SK-N-SH treated with all-trans-retinoic acid at 6 μM for 48 hours (cell line): Measurements from ENCODE around the gene PPA2.

Source experiments
- ARNTL ChIP-seq: fragments of 450-650 bp; formaldehyde crosslinking; IDR thresholded peaks from 2 replicates; pipeline ENCODE4 v1.5.0; 2020; ENCODE audit warnings: low read depth, mild to moderate bottlenecking, moderate library complexity, borderline replicate concordance
- ESRRG ChIP-seq: fragments of 250-450 bp; sonication (Bioruptor Pico); IDR thresholded peaks from 2 replicates; pipeline ENCODE4 v1.6.1; 2021; ENCODE audit warnings: mild to moderate bottlenecking
- GLIS3 ChIP-seq: fragments of 250-450 bp; sonication (Bioruptor Pico); IDR thresholded peaks from 2 replicates; pipeline ENCODE4 v1.5.0; 2020; ENCODE audit warnings: mild to moderate bottlenecking, moderate library complexity
- ISL1 ChIP-seq: fragments of 250-450 bp; sonication (Bioruptor Pico); IDR thresholded peaks from 2 replicates; pipeline ENCODE4 v2.1.2; 2022; ENCODE audit warnings: mild to moderate bottlenecking, moderate library complexity
- OSR1 ChIP-seq: fragments of 250-450 bp; sonication (Bioruptor Pico); IDR thresholded peaks from 2 replicates; pipeline ENCODE4 v1.8.0; 2022; ENCODE audit warnings: moderate library complexity, mild to moderate bottlenecking, inconsistent platforms
- RARB ChIP-seq: fragments of 250-450 bp; sonication (Bioruptor Pico); IDR thresholded peaks from 2 replicates; pipeline ENCODE4 v1.8.0; 2021; ENCODE audit warnings: mild to moderate bottlenecking, moderate library complexity
- TCF4 ChIP-seq: fragments of 250-450 bp; sonication (Bioruptor Pico); IDR thresholded peaks from 2 replicates; pipeline ENCODE4 v1.8.0; 2021; ENCODE audit warnings: mild to moderate bottlenecking, moderate library complexity, borderline replicate concordance
- ZFP3 ChIP-seq: fragments of 250-450 bp; sonication (Bioruptor Pico); IDR thresholded peaks from 2 replicates; pipeline ENCODE4 v1.5.0; 2020; ENCODE audit warnings: mild to moderate bottlenecking, moderate library complexity
- ZNF565 ChIP-seq: fragments of 450-650 bp; formaldehyde crosslinking; conservative IDR thresholded peaks from 2 replicates; pipeline ENCODE4 v1.5.0; 2020; ENCODE audit warnings: low read depth, mild to moderate bottlenecking, moderate library complexity
- ZNF70 ChIP-seq: fragments of 450-650 bp; formaldehyde crosslinking; IDR thresholded peaks from 2 replicates; pipeline ENCODE4 v1.5.0; 2020; ENCODE audit warnings: mild to moderate bottlenecking, moderate library complexity
- TF ChIP-seq, protein P1 (sequence below): fragments of 250-450 bp; sonication (Bioruptor Pico); IDR thresholded peaks from 2 replicates; pipeline ENCODE4 v1.5.1; 2021; ENCODE audit warnings: mild to moderate bottlenecking, moderate library complexity
- TF ChIP-seq, protein P2 (sequence below): fragments of 250-450 bp; sonication (Bioruptor Pico); IDR thresholded peaks from 2 replicates; pipeline ENCODE4 v1.5.0; 2020; ENCODE audit warnings: mild to moderate bottlenecking, moderate library complexity
- TF ChIP-seq, protein P3 (sequence below): fragments of 250-450 bp; sonication (Bioruptor Pico); IDR thresholded peaks from 2 replicates; pipeline ENCODE4 v1.5.1; 2020; ENCODE audit warnings: low read depth, mild to moderate bottlenecking, moderate library complexity
- TF ChIP-seq, protein P4 (sequence below): fragments of 250-450 bp; sonication (Bioruptor Pico); IDR thresholded peaks from 2 replicates; pipeline ENCODE4 v1.8.0; 2020; ENCODE audit warnings: mild to moderate bottlenecking, moderate library complexity, borderline replicate concordance

DNA sequence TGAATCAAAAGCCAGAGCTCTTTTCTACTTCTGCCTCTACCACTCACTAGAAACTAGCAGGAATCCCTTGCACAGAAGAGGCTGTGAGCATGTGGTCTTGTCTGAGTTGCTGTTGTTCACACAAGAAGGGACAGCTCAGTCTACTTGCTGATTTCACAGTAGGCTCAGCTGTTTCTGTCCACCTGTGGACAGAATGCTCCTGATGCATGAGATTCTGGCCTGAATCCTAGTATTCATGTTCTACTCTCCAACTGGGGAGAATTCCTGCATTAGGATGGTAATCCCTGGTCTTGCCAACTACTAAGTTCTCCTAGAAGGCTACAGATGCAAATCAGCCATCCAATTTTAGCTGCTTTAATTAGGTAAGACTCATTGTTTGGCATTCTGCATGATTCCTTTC lies 112.8 kb downstream of the PPA2 start:
- TF ChIP-seq RARB (CRISPR knock-in tag) (no peak), ESRRG (CRISPR knock-in tag) (no peak), TCF4 (CRISPR knock-in tag) (no peak), ZNF565 (no peak), ISL1 (CRISPR knock-in tag) (no peak), GLIS3 (CRISPR knock-in tag) (no peak), ZFP3 (CRISPR knock-in tag) (no peak), ZNF70 (CRISPR knock-in tag) (no peak), OSR1 (CRISPR knock-in tag) (no peak), ARNTL (CRISPR knock-in tag) (no peak)
- TF ChIP-seq, protein P1, sequence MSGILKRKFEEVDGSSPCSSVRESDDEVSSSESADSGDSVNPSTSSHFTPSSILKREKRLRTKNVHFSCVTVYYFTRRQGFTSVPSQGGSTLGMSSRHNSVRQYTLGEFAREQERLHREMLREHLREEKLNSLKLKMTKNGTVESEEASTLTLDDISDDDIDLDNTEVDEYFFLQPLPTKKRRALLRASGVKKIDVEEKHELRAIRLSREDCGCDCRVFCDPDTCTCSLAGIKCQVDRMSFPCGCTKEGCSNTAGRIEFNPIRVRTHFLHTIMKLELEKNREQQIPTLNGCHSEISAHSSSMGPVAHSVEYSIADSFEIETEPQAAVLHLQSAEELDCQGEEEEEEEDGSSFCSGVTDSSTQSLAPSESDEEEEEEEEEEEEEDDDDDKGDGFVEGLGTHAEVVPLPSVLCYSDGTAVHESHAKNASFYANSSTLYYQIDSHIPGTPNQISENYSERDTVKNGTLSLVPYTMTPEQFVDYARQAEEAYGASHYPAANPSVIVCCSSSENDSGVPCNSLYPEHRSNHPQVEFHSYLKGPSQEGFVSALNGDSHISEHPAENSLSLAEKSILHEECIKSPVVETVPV (CRISPR knock-in tag), result no peak
- TF ChIP-seq, protein P2, sequence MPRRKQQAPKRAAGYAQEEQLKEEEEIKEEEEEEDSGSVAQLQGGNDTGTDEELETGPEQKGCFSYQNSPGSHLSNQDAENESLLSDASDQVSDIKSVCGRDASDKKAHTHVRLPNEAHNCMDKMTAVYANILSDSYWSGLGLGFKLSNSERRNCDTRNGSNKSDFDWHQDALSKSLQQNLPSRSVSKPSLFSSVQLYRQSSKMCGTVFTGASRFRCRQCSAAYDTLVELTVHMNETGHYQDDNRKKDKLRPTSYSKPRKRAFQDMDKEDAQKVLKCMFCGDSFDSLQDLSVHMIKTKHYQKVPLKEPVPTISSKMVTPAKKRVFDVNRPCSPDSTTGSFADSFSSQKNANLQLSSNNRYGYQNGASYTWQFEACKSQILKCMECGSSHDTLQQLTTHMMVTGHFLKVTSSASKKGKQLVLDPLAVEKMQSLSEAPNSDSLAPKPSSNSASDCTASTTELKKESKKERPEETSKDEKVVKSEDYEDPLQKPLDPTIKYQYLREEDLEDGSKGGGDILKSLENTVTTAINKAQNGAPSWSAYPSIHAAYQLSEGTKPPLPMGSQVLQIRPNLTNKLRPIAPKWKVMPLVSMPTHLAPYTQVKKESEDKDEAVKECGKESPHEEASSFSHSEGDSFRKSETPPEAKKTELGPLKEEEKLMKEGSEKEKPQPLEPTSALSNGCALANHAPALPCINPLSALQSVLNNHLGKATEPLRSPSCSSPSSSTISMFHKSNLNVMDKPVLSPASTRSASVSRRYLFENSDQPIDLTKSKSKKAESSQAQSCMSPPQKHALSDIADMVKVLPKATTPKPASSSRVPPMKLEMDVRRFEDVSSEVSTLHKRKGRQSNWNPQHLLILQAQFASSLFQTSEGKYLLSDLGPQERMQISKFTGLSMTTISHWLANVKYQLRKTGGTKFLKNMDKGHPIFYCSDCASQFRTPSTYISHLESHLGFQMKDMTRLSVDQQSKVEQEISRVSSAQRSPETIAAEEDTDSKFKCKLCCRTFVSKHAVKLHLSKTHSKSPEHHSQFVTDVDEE (CRISPR knock-in tag), result no peak
- TF ChIP-seq, protein P3, sequence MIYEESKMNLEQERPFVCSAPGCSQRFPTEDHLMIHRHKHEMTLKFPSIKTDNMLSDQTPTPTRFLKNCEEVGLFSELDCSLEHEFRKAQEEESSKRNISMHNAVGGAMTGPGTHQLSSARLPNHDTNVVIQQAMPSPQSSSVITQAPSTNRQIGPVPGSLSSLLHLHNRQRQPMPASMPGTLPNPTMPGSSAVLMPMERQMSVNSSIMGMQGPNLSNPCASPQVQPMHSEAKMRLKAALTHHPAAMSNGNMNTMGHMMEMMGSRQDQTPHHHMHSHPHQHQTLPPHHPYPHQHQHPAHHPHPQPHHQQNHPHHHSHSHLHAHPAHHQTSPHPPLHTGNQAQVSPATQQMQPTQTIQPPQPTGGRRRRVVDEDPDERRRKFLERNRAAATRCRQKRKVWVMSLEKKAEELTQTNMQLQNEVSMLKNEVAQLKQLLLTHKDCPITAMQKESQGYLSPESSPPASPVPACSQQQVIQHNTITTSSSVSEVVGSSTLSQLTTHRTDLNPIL (CRISPR knock-in tag), result no peak
- TF ChIP-seq, protein P4, sequence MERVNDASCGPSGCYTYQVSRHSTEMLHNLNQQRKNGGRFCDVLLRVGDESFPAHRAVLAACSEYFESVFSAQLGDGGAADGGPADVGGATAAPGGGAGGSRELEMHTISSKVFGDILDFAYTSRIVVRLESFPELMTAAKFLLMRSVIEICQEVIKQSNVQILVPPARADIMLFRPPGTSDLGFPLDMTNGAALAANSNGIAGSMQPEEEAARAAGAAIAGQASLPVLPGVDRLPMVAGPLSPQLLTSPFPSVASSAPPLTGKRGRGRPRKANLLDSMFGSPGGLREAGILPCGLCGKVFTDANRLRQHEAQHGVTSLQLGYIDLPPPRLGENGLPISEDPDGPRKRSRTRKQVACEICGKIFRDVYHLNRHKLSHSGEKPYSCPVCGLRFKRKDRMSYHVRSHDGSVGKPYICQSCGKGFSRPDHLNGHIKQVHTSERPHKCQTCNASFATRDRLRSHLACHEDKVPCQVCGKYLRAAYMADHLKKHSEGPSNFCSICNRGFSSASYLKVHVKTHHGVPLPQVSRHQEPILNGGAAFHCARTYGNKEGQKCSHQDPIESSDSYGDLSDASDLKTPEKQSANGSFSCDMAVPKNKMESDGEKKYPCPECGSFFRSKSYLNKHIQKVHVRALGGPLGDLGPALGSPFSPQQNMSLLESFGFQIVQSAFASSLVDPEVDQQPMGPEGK, result no peak
